GM19452 (cell line): ENCODE results near the gene EFNA4.

Source experiments
- ATAC-seq: cut with Tn5 transposase; IDR thresholded peaks from one replicate; pipeline ENCODE4 v1.9.1; 2021; ENCODE audit not compliant: unreplicated experiment

EFNA4 gene

GRCh38 chr1:155063550-155064110, at the start of gene EFNA4:
Gene EFNA4 (plus strand): TSS chr1:155063740. CDS start chr1:155063824, 84 bp downstream.
- ATAC-seq = peak; percentile 46

- no peak for ATAC-seq
Measured at GRCh38 chr1:155014709-155015508, 48.6 kb upstream of the EFNA4 start.

DNA sequence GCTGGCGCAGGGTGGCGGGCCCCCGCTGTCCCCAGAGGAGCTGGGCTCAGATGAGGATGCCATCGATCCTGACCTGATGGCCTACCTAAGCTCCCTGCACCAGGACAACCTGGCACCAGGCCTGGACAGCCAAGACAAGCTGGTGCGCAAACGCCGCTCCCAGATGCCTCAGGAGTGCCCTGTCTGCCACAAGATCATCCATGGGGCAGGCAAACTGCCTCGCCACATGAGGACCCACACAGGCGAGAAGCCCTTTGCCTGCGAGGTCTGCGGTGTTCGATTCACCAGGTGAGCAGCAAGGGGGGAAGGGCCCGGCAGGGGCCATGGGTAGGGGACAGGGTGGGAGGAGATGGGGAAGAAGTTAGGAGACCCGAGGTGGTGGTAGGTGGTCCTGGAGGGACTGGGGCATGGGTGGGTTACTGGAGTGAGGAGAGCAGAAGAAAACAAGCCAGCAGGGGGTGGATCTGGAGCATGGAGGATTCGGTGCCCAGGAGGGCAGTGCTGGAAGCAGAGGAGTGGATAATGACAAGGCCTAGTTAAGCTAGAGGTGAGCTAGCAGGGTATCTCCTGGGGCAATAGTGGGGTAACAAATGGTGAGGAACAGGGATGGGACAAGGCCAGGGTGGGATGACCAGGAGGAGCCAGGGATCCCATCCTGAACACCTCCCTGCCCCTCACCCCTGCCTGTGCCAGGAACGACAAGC, 47.9 kb upstream of the EFNA4 start:
- no peak for ATAC-seq

- ATAC-seq = no peak
Measured at GRCh38 chr1:155016231-155016831, 47.2 kb upstream of the EFNA4 start.

- ATAC-seq = peak; percentile 80
Measured at GRCh38 chr1:155017041-155017945, 46.2 kb upstream of the EFNA4 start.

DNA sequence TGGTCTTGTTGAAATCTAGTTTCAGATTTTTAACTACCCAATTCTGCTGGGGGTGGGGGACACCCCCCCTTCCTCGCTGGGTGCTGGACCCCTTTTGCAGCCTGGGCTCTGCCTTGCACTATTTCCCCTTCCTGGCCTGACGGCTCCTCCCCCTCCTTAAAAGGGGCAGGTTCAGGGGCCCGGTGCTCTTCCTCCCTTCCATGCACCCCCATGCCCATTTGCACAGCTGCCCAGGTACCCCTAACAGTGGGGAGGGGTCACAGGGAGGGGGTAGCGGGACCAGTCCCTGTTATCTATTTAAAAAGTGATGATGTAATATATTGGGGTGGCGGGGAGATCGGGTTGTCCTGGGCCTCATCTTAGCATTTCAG, 45.6 kb upstream of the EFNA4 start:
- ATAC-seq = no peak

DNA sequence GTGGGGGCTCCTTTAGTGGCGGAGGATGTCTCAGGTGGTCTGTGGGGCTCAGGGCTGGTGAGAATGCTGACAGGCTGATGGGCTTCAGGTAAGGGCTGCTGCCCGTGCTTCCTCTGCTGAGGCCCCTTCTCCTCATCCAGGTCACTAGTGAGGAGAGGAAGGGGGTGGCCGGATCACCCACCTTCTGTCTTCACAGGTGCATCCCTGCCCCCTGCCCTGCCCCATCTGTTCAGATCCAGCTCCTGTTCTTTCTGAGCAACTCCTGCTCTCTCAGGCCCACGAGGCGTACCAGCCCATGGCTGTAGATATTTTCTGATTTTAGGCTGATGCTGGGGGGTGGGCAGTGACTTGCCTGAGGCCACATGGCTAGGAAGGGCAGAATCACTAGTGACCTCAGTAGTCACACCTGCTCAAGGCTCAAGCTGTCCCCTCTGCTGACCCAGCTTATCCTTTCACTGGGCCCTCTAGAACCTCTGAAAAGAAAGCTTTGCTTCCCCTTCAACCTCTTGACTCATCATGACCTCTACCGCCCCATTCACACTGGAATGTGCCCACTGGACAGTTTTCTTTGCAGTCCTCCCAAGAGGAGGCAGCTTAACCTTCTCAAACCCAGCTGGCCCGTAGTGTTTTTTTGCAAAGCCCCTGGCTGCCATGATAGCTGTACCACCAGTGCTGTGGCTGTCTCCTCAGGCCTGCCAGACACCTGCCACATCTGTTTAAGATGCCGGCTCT, 44.8 kb upstream of the EFNA4 start:
- ATAC-seq = no peak

DNA sequence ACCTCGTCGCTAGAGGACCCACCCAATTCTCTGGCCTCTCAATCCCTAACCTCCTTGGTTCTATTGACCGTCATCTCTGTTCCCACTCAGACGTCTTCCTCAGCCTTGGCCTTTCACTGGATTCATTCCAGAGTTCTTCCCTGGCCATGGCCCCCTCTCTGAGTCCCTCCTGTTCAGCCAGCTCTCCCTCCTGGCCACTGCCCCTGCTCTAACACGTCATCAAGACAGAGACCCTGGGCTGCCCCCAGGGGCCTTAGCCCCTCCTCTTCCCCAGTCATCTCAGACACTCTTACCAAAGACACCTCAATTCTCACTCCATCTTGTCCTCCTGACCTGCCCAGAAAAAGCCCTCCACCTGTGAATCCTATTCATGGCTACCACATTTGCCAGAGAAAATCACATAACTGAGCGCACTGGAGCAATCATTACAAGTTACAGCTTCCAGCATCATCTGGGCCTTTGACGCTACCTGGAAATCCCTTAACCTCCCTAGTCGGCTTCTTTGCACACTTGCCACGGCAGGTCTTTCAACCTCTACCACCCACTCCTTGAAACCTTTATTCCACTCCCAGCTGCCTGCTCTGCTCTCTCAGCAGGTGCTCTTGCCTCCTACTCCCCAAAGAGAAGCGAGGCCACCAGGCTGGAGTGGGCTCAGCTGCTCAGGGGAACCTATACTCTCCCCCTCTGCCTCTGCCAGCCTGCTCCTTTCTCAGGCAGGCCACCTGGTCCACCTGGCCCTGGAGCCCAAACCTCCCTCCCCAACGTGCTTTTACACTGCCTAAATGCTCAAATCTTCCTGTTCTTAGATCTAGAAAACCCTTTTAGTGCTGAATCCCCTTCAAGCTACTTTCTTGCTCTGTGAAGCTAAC, 43.9 kb upstream of the EFNA4 start:
- ATAC-seq = no peak

- ATAC-seq = no peak
Measured at GRCh38 chr1:155022136-155022926, 41.2 kb upstream of the EFNA4 start.

GRCh38 chr1:155022927-155023236, 40.7 kb upstream of the EFNA4 start:
- no peak for ATAC-seq

DNA sequence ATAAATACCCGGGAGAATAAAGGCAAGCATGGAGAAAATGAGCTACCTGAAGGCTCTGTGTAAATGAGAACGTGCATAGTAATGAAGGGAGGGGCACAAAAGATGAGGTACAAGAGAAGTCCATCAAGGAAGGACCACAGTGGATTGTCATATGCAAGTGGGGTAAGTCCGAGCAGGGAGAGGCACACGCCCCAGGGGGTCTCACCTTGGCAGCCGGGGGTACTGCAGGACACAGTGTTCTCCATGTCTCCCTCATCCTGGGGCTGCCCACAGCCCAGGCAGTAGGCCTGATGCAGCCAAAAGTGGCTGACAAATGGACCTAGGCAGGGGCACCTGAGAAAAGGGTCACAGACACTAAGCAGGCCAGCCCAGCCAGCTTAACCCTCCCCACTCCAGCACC, 39.9 kb upstream of the EFNA4 start:
- no peak for ATAC-seq

GRCh38 chr1:155024315-155024714, 39.2 kb upstream of the EFNA4 start:
- ATAC-seq = no peak

DNA sequence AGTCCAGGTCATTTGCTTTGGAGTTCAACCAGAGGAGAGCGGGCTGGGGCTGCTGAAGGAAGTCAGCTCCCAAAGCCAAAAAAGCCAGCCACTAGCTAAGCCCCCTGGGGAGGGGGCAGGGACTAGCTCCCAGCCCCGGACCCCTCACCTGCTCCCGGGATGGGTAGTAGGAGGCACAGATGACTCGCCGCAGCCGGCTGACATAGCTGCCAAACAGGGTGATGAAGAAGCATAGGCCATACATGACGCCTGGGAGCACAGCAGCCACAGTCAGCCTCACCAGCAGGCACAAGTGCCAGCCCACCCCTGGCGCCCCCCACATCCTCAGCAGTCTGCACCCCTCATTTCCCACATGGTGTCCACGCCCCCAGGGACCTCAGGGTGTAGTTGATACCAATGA, 37.4 kb upstream of the EFNA4 start:
- ATAC-seq = no peak

DNA sequence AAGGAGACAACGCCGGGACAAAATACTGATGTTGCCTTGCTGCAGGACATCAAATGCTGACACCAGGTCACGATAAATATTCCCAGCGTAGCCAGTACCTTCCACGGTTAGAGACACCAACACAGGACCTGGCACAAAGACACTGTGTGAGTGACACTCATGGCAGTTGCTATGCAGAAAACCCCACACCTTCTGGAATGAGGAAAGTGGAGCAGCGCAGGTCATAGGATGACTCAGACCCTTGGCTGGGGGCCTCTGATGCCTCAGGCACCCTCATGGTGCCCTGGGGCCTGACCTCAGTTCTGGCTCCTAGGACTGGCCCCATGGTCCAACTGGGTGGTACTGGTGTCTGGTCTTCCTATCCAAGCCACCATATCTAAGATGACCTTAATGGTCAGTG, 37.0 kb upstream of the EFNA4 start:
- no peak for ATAC-seq

GRCh38 chr1:155029513-155030242, 33.9 kb upstream of the EFNA4 start:
- ATAC-seq = no peak

DNA sequence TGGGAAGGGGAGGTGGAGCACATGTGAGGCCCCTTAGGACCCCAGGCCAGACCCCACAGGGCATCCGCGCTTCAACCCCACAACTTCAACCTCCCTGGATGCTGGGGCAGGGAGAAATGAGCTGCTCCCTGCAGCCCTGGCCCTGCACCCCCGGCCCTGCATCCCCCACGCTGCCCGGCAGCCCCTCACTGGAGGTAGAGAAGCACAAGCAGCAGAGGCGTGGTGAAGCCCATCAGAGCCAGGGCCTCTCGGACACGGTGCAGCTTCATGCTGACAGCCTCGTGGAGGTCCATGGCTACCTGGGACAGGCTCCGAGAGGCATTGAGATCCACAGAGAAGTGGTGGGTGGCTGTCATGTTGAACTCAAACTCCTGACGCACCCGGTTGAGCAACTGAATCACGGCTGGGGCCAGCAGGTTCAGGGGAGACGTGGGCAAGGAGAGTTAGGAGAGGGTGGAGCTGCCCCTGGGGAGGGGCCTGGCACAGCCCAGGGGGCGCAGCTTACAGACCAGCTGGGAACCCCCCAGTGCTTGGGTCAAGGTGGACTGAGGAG, 33.2 kb upstream of the EFNA4 start:
- ATAC-seq = no peak

GRCh38 chr1:155030899-155031298, 32.6 kb upstream of the EFNA4 start:
- no peak for ATAC-seq

DNA sequence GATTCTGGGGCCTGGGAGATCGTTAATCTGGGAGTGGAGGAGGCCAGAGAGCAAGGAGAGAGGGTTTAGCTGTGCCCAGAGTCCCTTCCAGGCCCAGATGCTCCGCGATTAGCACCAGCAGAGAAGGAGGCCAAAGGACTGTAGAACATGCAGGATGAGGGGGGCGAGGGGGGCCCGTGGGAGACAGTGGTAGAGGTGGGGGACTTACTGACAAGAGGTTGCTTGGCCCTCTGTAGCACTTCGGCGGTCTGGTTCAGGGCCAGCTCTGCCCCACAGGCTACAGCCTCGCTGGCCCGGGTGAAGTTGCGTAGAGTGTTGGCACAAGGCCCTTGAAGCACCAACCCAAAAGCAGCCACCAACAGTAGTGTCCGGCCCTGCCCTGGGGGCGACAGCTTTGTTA, 30.7 kb upstream of the EFNA4 start:
- no peak for ATAC-seq
